RKO (cell line): Measurements from ENCODE around the gene SIN3B.

ENCODE experiments used
- DNase-seq: peaks from one replicate; pipeline ENCODE4 v3.0.0-alpha.2; 2016; ENCODE audit warnings: low spot score

SIN3B gene

DNA sequence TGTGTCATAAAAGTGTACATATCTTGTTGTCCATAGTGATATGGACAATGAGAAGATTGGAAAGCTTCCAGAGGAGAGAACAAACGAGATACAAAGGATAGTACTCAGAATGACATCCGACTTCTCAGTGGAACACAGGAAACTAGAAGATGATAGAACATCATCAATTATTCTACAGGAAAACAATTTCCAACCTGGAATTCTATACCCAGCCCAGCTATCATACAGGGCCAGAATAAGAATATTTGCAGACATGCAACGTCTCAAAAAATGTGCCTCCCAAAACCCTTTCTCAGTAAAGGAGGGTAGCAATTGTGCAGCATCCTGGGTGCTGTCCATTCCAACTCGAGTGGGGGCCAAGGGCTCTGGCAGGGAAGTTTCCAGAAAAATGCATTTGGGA is 83.6 kb downstream of the SIN3B start:
- DNase-seq, result no peak

DNA sequence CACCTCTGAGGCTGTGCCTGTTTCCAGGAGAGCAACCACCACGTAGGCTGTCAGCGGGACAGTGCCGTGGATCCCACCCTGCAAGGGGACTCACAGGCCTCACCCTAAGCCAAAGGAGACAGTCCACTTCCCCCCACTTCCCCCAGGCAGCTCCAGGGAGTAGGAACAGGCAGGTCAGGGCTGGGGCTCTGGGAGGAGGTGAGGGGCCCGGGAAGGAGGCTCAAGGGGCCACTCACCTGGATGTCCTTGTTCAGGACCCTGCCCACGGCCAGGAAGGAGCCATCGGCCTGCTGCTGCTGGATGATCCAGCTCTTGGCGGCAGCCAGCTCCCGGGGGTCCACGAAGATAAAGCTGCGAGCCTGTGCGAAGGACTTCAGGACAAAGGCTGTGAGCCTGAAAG is 85.2 kb downstream of the SIN3B start:
- no peak for DNase-seq

DNA sequence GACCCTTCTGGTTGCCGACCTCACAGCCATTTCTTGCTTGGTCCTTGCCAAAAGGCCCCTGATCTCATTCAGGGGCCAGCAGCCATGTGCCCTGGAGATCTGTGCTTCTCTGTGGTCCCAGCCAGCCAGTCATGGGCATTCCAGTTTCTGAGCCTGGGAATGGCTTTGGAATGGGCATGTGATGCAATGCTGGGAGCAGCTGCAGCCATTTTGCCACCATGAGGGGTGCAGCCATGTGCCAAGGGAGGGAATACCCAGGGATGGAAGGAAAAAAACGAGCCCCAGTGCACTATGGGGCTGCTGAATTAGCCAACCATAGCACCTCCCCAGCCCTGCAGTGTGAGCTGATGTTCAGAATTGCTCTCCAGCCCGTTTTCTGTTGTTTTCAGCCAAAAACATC is 85.9 kb downstream of the SIN3B start:
- no peak for DNase-seq

DNA sequence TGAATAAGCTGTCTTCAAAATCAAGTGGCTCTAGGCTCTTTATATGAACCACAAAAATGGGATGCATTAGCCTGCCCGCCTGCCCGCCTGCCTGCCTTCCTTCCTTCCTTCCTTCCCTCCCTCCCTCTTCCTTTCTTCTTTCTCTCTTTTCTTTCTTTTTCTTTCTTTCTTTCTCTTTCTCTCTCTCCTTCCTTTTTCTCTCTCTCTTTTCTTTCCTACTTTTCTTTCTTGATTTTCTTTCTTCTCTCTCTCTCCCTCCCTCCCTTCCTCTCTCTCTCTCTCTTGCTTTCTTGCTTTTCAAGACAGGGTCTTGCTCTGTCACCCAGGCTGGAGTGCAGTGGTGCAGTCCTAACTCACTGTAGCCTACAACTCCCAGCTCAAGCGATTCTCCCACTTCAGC is 86.5 kb downstream of the SIN3B start:
- no peak for DNase-seq

GRCh38 chr19:16917401-16917800 is 88.2 kb downstream of the SIN3B start:
- DNase-seq, result no peak

- DNase-seq, result no peak
Observed at GRCh38 chr19:16919496-16919895, 90.3 kb downstream of the SIN3B start.

- DNase-seq, result peak; percentile 97
Observed at GRCh38 chr19:16920816-16921529, 91.8 kb downstream of the SIN3B start.

- no peak for DNase-seq
Observed at GRCh38 chr19:16921766-16922591, 92.8 kb downstream of the SIN3B start.

DNA sequence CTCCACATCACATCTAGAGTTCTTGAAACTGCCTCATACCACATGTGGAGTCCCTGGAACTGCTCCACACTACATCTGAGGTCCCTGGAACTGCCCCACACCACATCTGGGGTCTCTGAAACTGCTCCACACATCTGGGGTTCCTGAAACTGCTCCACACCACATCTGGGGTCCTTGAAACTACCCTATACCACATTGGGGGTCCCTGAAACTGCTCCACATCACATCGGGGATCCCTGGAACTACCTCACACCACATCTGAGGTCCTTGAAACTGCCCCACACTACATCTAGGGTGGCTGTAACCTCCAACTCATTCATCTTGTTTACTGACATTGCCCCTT is 93.4 kb downstream of the SIN3B start:
- no peak for DNase-seq

DNA sequence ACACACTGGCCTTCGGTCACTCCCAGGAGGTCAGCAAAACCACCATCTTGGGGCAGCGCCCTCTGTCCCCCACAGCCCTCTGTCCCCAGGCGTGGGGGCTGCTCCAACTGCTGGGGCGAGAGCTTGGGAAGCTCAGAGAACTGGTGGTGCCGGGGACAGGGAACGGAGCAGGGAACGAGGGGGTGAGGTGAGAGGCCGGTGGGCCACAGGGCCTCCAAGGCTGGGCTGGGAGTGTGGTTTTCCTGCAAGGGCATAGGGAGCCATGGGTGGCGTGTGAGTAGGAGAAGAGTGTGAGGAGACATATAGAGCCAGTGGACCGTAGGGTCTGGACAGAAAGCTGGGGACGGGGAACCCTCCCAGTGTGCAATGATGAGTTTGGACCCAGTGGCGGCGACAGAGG is 93.8 kb downstream of the SIN3B start:
- DNase-seq, result no peak

GRCh38 chr19:16927883-16928282 is 98.7 kb downstream of the SIN3B start:
- DNase-seq, result no peak

- DNase-seq, result no peak
Observed at GRCh38 chr19:16928351-16928750, 99.2 kb downstream of the SIN3B start.

GRCh38 chr19:16928916-16929315 is 99.7 kb downstream of the SIN3B start:
- no peak for DNase-seq
